ENCODE results near the gene PGC. TPM values are rescaled to one million over a fixed set of nuclear protein-coding genes. Genes with fewer than 3 reads are reported as not detected.

PGC gene
- total RNA-seq, 4 donors from 2014 or later = not detected

DNA sequence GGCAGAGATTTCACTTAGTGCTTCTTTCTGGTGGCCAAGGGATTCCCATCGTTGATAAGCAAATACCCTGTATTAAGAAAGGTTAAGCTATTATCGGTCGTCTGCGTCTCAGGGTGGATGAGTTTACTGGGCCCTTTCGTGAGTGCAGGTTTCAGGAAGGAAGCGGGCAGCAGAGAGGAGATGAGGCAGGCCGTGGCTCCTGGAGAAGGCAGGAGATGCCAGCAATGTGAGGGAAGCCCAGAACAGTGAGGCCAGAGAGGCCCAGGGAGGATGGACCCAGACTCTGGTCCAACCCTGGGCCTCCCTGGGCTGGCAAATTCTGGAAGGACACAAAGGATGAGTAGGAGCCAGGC lies 23.0 kb downstream of the PGC start:
- no peak for TF ChIP-seq POLR2A (IDR thresholded peaks at IDR 0.05)
- TF ChIP-seq, protein P1, sequence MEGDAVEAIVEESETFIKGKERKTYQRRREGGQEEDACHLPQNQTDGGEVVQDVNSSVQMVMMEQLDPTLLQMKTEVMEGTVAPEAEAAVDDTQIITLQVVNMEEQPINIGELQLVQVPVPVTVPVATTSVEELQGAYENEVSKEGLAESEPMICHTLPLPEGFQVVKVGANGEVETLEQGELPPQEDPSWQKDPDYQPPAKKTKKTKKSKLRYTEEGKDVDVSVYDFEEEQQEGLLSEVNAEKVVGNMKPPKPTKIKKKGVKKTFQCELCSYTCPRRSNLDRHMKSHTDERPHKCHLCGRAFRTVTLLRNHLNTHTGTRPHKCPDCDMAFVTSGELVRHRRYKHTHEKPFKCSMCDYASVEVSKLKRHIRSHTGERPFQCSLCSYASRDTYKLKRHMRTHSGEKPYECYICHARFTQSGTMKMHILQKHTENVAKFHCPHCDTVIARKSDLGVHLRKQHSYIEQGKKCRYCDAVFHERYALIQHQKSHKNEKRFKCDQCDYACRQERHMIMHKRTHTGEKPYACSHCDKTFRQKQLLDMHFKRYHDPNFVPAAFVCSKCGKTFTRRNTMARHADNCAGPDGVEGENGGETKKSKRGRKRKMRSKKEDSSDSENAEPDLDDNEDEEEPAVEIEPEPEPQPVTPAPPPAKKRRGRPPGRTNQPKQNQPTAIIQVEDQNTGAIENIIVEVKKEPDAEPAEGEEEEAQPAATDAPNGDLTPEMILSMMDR (IDR thresholded peaks at IDR 0.05) = no peak

DNA sequence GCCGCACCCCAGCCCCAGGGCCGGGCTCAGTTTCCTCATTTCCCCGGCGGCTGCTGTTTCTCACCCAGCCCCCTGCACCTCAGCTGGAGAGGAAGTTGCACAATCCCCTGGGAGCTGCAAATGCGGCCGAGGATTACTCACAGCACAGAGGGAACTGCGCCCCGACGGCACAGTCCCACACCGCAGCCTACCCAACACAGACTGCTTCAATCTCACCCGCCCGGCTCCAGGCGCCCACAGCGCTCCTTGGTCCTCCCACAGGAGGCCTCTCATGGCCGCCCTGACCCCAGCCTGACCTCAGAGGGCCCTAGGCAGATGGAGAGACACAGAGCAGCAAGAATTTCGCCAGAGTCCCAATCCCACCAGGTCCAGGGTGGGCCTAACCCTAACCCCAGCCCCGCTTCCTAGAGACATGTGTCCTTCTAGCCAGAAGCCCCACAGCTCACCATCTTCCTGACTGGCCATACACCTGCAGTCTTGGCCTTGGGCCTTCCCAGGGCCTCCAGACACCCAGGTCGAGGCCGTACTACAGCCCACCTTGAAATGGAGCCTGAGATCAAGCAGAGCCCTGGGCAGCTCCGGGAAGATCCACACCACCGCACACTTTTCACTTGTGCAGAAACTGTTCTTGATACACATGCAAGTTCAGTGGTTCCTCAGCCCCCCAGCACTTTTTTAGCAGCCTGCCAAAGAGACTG lies 23.5 kb downstream of the PGC start:
- H3K27ac ChIP-seq = peak overlapping the region; percentile 58 to 99 (median 69)
- H3K4me3 ChIP-seq = peak overlapping the region in 2 of 4 donors; percentile 18 to 39
- H3K36me3 ChIP-seq = no peaks in the 10 kb centered on the region
- no peaks in the 10 kb centered on the region for H3K9me3 ChIP-seq
- no peaks in the 10 kb centered on the region for H3K27me3 ChIP-seq
- peak in 2 of 3 donors; percentile 91 for DNase-seq
- H3K4me1 ChIP-seq = peaks cover 0 to 42% (median 18%) of the 10 kb centered on the region in 4 donors
- no peak for TF ChIP-seq POLR2A (IDR thresholded peaks at IDR 0.05)
- TF ChIP-seq, protein P1 (IDR thresholded peaks at IDR 0.05) = no peak

More for the DNA sequence above, 23.0 kb downstream of the PGC start:
- H3K27ac ChIP-seq = peak overlapping the region; percentile 58 to 99 (median 69)
- H3K36me3 ChIP-seq = no peaks in the 10 kb centered on the region
- H3K27me3 ChIP-seq = no peaks in the 10 kb centered on the region
- DNase-seq = no peak
- peaks cover 4 to 47% (median 17%) of the 10 kb centered on the region in 4 donors for H3K4me1 ChIP-seq
- H3K9me3 ChIP-seq = no peaks in the 10 kb centered on the region
- H3K4me3 ChIP-seq = peak overlapping the region in 1 of 4 donors; percentile 39

DNA sequence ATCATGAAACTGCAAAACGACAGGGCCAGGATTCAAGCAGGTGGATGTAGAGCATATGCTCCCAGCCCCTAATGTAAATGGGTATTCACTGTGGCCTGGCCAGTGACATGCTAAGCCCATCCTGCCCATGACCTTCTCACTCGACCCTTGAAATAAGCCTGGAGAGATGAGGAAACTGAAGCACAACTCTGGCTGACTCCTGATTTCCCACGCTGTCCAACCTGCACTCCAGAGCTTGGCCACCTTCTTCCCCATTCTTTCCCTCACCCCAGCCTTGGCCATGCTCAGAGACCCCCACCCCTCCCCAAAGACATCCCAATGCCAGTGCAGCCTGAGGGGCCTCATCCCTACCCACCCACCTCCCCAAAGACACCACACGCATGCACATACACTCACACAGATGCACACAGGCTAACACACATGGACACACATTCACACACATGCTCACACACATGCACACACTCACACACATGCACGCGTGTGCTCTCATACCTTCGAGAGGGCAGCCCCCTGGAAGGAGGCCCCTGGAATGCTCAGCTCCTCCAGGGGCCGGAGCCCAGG lies 24.1 kb downstream of the PGC start:
- no peaks in the 10 kb centered on the region for H3K9me3 ChIP-seq
- peak overlapping the region in 3 of 4 donors; percentile 46 to 99 (median 68) for H3K27ac ChIP-seq
- H3K4me3 ChIP-seq = peak overlapping the region in 2 of 4 donors; percentile 18 to 39
- TF ChIP-seq POLR2A (IDR thresholded peaks at IDR 0.05) = no peak
- TF ChIP-seq, protein P1 (IDR thresholded peaks at IDR 0.05) = no peak
- H3K4me1 ChIP-seq = peaks cover 0 to 35% (median 20%) of the 10 kb centered on the region in 4 donors
- DNase-seq = no peak
- no peaks in the 10 kb centered on the region for H3K27me3 ChIP-seq
- H3K36me3 ChIP-seq = no peaks in the 10 kb centered on the region

DNA sequence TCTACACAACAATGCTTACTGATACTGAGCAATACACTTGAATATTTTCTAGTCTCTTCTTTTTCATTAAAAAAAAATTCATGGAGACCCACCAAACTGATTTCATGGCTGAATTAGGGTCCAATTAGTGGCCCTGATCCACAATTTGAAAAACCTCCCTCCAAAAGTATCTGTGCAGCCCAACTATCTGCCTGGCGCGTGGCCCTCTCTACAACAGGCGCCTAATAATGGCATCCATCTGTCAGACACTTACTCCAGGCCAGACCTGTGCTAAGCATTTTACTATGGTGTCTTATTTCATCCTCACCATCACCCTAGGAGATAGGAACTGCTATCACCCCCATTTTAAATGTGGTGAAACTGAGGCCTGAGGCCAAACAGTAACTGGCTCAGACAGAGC lies 25.8 kb downstream of the PGC start:
- H3K4me1 ChIP-seq = peaks cover 0 to 43% (median 21%) of the 10 kb centered on the region in 4 donors
- peak overlapping the region in 1 of 4 donors; percentile 4 for H3K4me3 ChIP-seq
- H3K9me3 ChIP-seq = no peaks in the 10 kb centered on the region
- no peaks in the 10 kb centered on the region for H3K36me3 ChIP-seq
- peak overlapping the region in 1 of 4 donors; percentile 99 for H3K27ac ChIP-seq
- no peak for TF ChIP-seq POLR2A (IDR thresholded peaks at IDR 0.05)
- TF ChIP-seq, protein P1 (IDR thresholded peaks at IDR 0.05) = no peak
- no peak for DNase-seq
- H3K27me3 ChIP-seq = no peaks in the 10 kb centered on the region

DNA sequence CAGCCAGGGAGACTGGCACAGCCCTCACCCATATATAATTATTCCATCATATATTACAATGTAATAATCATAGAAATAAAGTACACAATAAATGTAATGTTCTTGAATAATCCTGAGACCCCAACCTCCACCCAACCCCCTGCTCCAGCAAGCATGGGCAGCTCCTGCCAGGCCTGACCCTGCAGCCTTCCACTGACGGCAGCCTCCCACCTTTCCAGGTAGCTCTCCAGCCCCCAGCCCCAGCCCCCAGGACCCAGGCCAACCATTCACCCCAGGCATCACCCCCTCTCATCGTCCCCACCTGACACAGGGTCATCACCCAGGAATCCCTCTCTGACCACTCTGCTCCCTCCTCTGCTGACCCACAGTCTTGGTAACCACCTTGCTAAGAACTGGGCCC lies 26.4 kb downstream of the PGC start:
- Histone ChIP-seq H3K9me3 (no peaks in the 10 kb centered on the region), H3K27me3 (no peaks in the 10 kb centered on the region), H3K27ac (peak overlapping the region in 1 of 4 donors; percentile 99), H3K4me1 (peaks cover 0 to 48% (median 23%) of the 10 kb centered on the region in 4 donors), H3K36me3 (no peaks in the 10 kb centered on the region), H3K4me3 (no peak overlapping the region)
- TF ChIP-seq POLR2A (IDR thresholded peaks at IDR 0.05) = no peak
- TF ChIP-seq, protein P1 (IDR thresholded peaks at IDR 0.05) = no peak
- no peak for DNase-seq

Data from Peyer's patch (tissue), 4 donors.